WTC11 (cell line): ENCODE results near the gene STIM2. TPM values are rescaled to one million over a fixed set of nuclear protein-coding genes. Genes with fewer than 3 reads are reported as not detected.

ENCODE experiments used
- ATAC-seq: fragments of 200-7000 bp; cut with Tn5 transposase; 2 replicates; pipeline ENCODE4 v1.10.0; 2021; ENCODE audit warnings: mild to moderate bottlenecking, moderate library complexity
- CTCF ChIA-PET: fragments of 300-600 bp; sonication (Branson Sonifier 250); formaldehyde crosslinking; loops from one replicate; lab custom pipeline; 2021; ENCODE audit warnings: antibody characterized with exemption; lab: Charles Lee
- POLR2A ChIA-PET: fragments of 350-600 bp; sonication (Branson Sonifier 250); formaldehyde crosslinking; loops from one replicate; lab custom pipeline; 2021; ENCODE audit warnings: antibody characterized with exemption; lab: Charles Lee
- DNase-seq: peaks from one replicate; pipeline ENCODE4 v3.0.0; 2021; ENCODE audit warnings: low spot score
- H3K27ac Mint-ChIP-seq: 2 replicates; pipeline ENCODE4 v1.8.0; 2021; ENCODE audit warnings: mixed read lengths
- H3K27me3 Mint-ChIP-seq: 2 replicates; pipeline ENCODE4 v1.8.0; 2021; ENCODE audit warnings: low read depth, mild to moderate bottlenecking, moderate library complexity, mixed read lengths
- H3K36me3 Mint-ChIP-seq: 2 replicates; pipeline ENCODE4 v1.8.0; 2021; ENCODE audit warnings: mixed read lengths
- H3K4me1 Mint-ChIP-seq: 2 replicates; pipeline ENCODE4 v1.8.0; 2022; ENCODE audit warnings: mixed read lengths
- H3K4me3 Mint-ChIP-seq: 2 replicates; pipeline ENCODE4 v1.8.0; 2021; ENCODE audit warnings: mild to moderate bottlenecking, moderate library complexity, mixed read lengths
- H3K9me3 Mint-ChIP-seq: 2 replicates; pipeline ENCODE4 v1.8.0; 2021; ENCODE audit warnings: mixed read lengths
- ATF3 ChIP-seq: sonication (generic); formaldehyde crosslinking; conservative IDR thresholded peaks from 2 replicates; pipeline ENCODE4 v1.8.1; 2022; ENCODE audit warnings: mild to moderate bottlenecking, missing genetic modification reagents
- GRHL2 ChIP-seq: fragments of 250-450 bp; sonication (Bioruptor Pico); IDR thresholded peaks from 2 replicates; pipeline ENCODE4 v1.8.0; 2022; ENCODE audit warnings: mild to moderate bottlenecking, moderate library complexity; ENCODE audit not compliant: insufficient replicate concordance, severe bottlenecking
- HMGA2 ChIP-seq: fragments of 250-450 bp; sonication (Bioruptor Pico); IDR thresholded peaks from 2 replicates; pipeline ENCODE4 v1.4.0; 2021; ENCODE audit warnings: mild to moderate bottlenecking, moderate library complexity
- MXD4 ChIP-seq: fragments of 250-450 bp; sonication (Bioruptor Pico); IDR thresholded peaks from 2 replicates; pipeline ENCODE4 v1.8.0; 2021; ENCODE audit warnings: mild to moderate bottlenecking, moderate library complexity, borderline replicate concordance
- MYBL2 ChIP-seq: sonication (generic); formaldehyde crosslinking; IDR thresholded peaks from 2 replicates; pipeline ENCODE4 v1.8.1; 2023; ENCODE audit warnings: mild to moderate bottlenecking, moderate library complexity, missing genetic modification reagents
- NR3C1 ChIP-seq: sonication (generic); formaldehyde crosslinking; conservative IDR thresholded peaks from 2 replicates; pipeline ENCODE4 v1.8.1; 2023; ENCODE audit warnings: low read depth, mild to moderate bottlenecking, missing genetic modification reagents
- PRRX2 ChIP-seq: fragments of 250-450 bp; sonication (Bioruptor Pico); IDR thresholded peaks from 2 replicates; pipeline ENCODE4 v1.8.0; 2021; ENCODE audit warnings: mild to moderate bottlenecking
- SMAD3 ChIP-seq: sonication (generic); formaldehyde crosslinking; IDR thresholded peaks from 2 replicates; pipeline ENCODE4 v1.8.0; 2022; ENCODE audit warnings: missing genetic modification reagents, mild to moderate bottlenecking, borderline replicate concordance
- SMAD4 ChIP-seq: sonication (generic); formaldehyde crosslinking; IDR thresholded peaks from 2 replicates; pipeline ENCODE4 v1.8.0; 2022; ENCODE audit warnings: mild to moderate bottlenecking, missing genetic modification reagents
- SP1 ChIP-seq: sonication (generic); formaldehyde crosslinking; conservative IDR thresholded peaks from 2 replicates; pipeline ENCODE4 v1.8.1; 2022; ENCODE audit warnings: missing genetic modification reagents
- TCF7 ChIP-seq: sonication (generic); formaldehyde crosslinking; IDR thresholded peaks from 2 replicates; pipeline ENCODE4 v1.8.0; 2022; ENCODE audit warnings: mild to moderate bottlenecking, low read depth, missing genetic modification reagents, moderate library complexity
- ZBTB21 ChIP-seq: sonication (generic); formaldehyde crosslinking; IDR thresholded peaks from 2 replicates; pipeline ENCODE4 v1.8.1; 2023; ENCODE audit warnings: mild to moderate bottlenecking, missing genetic modification reagents, borderline replicate concordance
- ZNF317 ChIP-seq: sonication (generic); formaldehyde crosslinking; IDR thresholded peaks from 2 replicates; pipeline ENCODE4 v1.8.1; 2023; ENCODE audit warnings: low read depth, mild to moderate bottlenecking, moderate library complexity, missing genetic modification reagents, borderline replicate concordance
- ZNF423 ChIP-seq: fragments of 250-450 bp; sonication (Bioruptor Pico); IDR thresholded peaks from 2 replicates; pipeline ENCODE4 v2.1.2; 2022; ENCODE audit warnings: mild to moderate bottlenecking, moderate library complexity
- ZNF532 ChIP-seq: fragments of 250-450 bp; sonication (Bioruptor Pico); IDR thresholded peaks from 2 replicates; pipeline ENCODE4 v1.9.0; 2021; ENCODE audit warnings: mild to moderate bottlenecking, borderline replicate concordance
- total RNA-seq: library from RNA; stranded (reverse); gene quantifications from 3 replicates; pipeline ENCODE4 v1.2.3, GENCODE V29; 2021
- TF ChIP-seq, protein P1 (sequence below): sonication (generic); formaldehyde crosslinking; IDR thresholded peaks from 2 replicates; pipeline ENCODE4 v1.8.0; 2022; ENCODE audit warnings: mild to moderate bottlenecking, missing genetic modification reagents
- TF ChIP-seq, protein P2 (sequence below): sonication (generic); formaldehyde crosslinking; IDR thresholded peaks from 2 replicates; pipeline ENCODE4 v1.8.1; 2023; ENCODE audit warnings: mild to moderate bottlenecking, missing genetic modification reagents
- TF ChIP-seq, protein P3 (sequence below): sonication (generic); formaldehyde crosslinking; IDR thresholded peaks from 2 replicates; pipeline ENCODE4 v1.8.1; 2023; ENCODE audit warnings: mild to moderate bottlenecking, missing genetic modification reagents, moderate library complexity
- TF ChIP-seq, protein P4 (sequence below): sonication (generic); formaldehyde crosslinking; IDR thresholded peaks from 2 replicates; pipeline ENCODE4 v1.8.1; 2023; ENCODE audit warnings: mild to moderate bottlenecking, missing genetic modification reagents, borderline replicate concordance

Gene STIM2
- total RNA-seq, 1 experiment from 2014 or later: 22.4 TPM

GRCh38 chr4:26877961-26878360 lies 17.3 kb downstream of the STIM2 start:
- ChIA-PET CTCF (no interaction called here), POLR2A (no interaction called here)
- Mint-ChIP-seq H3K27me3 (no peaks in the 10 kb centered on the region; the same call in 1 of the 2 replicates), H3K27ac (no peak overlapping the region), H3K4me1 (no peaks in the 10 kb centered on the region), H3K4me3 (no peak overlapping the region), H3K36me3 (no peaks in the 10 kb centered on the region), H3K9me3 (peaks cover 17% of the 10 kb centered on the region)
- TF ChIP-seq TCF7 (no peak), PRRX2 (CRISPR knock-in tag) (no peak), HMGA2 (CRISPR knock-in tag) (no peak), GRHL2 (no peak), ATF3 (CRISPR knock-in tag) (no peak), ZBTB21 (no peak), SP1 (CRISPR knock-in tag) (no peak), ZNF532 (CRISPR knock-in tag) (no peak)
- TF ChIP-seq, protein P1, sequence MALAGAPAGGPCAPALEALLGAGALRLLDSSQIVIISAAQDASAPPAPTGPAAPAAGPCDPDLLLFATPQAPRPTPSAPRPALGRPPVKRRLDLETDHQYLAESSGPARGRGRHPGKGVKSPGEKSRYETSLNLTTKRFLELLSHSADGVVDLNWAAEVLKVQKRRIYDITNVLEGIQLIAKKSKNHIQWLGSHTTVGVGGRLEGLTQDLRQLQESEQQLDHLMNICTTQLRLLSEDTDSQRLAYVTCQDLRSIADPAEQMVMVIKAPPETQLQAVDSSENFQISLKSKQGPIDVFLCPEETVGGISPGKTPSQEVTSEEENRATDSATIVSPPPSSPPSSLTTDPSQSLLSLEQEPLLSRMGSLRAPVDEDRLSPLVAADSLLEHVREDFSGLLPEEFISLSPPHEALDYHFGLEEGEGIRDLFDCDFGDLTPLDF (CRISPR knock-in tag): no peak
- TF ChIP-seq, protein P2, sequence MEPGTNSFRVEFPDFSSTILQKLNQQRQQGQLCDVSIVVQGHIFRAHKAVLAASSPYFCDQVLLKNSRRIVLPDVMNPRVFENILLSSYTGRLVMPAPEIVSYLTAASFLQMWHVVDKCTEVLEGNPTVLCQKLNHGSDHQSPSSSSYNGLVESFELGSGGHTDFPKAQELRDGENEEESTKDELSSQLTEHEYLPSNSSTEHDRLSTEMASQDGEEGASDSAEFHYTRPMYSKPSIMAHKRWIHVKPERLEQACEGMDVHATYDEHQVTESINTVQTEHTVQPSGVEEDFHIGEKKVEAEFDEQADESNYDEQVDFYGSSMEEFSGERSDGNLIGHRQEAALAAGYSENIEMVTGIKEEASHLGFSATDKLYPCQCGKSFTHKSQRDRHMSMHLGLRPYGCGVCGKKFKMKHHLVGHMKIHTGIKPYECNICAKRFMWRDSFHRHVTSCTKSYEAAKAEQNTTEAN: no peak
- TF ChIP-seq, protein P3, sequence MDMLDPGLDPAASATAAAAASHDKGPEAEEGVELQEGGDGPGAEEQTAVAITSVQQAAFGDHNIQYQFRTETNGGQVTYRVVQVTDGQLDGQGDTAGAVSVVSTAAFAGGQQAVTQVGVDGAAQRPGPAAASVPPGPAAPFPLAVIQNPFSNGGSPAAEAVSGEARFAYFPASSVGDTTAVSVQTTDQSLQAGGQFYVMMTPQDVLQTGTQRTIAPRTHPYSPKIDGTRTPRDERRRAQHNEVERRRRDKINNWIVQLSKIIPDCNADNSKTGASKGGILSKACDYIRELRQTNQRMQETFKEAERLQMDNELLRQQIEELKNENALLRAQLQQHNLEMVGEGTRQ (CRISPR knock-in tag): no peak
- no peak for ATAC-seq
- DNase-seq: no peak

DNA sequence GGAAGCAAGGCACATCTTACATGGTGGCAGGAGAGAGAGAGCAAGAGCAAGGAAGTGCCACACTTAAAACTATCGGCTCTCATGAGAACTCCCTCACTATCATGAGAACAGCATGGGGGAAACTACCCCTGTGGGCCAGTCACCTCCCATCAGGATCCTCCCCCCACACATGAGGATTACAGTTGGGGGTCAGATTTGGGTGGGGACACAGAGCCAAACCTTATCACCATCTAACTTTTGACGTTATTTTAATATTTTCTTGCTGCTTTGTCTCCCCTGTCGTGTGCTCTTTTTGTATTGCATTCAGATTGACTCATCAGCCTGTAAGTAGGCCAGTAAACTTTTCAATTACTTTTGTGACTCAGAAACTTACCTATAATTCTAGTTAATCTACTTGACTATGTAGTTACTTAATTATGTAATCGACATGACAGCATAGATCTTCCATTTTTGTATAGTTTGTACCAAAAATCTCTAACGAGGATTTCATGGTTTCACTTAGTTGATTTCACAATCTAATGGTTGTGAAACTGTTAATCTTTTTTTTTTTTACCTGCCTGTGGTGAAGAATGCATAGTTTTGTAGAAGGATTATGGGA lies 18.3 kb downstream of the STIM2 start:
- POLR2A ChIA-PET: no interaction called here
- ATAC-seq (no peak), DNase-seq (no peak)
- Mint-ChIP-seq H3K4me3 (no peak overlapping the region), H3K27me3 (no peaks in the 10 kb centered on the region), H3K27ac (no peak overlapping the region), H3K4me1 (peaks cover 2% of the 10 kb centered on the region), H3K36me3 (no peaks in the 10 kb centered on the region), H3K9me3 (peaks cover 17% of the 10 kb centered on the region)
- CTCF ChIA-PET: no interaction called here
- TF ChIP-seq MYBL2 (CRISPR knock-in tag) (no peak), ZNF317 (CRISPR knock-in tag) (no peak), MXD4 (CRISPR knock-in tag) (no peak), SMAD3 (CRISPR knock-in tag) (no peak), ZNF423 (CRISPR knock-in tag) (no peak), SMAD4 (CRISPR knock-in tag) (no peak), NR3C1 (CRISPR knock-in tag) (no peak), PRRX2 (CRISPR knock-in tag) (no peak), ATF3 (CRISPR knock-in tag) (no peak)
- TF ChIP-seq, protein P4, sequence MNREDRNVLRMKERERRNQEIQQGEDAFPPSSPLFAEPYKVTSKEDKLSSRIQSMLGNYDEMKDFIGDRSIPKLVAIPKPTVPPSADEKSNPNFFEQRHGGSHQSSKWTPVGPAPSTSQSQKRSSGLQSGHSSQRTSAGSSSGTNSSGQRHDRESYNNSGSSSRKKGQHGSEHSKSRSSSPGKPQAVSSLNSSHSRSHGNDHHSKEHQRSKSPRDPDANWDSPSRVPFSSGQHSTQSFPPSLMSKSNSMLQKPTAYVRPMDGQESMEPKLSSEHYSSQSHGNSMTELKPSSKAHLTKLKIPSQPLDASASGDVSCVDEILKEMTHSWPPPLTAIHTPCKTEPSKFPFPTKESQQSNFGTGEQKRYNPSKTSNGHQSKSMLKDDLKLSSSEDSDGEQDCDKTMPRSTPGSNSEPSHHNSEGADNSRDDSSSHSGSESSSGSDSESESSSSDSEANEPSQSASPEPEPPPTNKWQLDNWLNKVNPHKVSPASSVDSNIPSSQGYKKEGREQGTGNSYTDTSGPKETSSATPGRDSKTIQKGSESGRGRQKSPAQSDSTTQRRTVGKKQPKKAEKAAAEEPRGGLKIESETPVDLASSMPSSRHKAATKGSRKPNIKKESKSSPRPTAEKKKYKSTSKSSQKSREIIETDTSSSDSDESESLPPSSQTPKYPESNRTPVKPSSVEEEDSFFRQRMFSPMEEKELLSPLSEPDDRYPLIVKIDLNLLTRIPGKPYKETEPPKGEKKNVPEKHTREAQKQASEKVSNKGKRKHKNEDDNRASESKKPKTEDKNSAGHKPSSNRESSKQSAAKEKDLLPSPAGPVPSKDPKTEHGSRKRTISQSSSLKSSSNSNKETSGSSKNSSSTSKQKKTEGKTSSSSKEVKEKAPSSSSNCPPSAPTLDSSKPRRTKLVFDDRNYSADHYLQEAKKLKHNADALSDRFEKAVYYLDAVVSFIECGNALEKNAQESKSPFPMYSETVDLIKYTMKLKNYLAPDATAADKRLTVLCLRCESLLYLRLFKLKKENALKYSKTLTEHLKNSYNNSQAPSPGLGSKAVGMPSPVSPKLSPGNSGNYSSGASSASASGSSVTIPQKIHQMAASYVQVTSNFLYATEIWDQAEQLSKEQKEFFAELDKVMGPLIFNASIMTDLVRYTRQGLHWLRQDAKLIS: no peak
